HFF-Myc (cell line): ENCODE data around the gene MYBPHL.
A peak's percentile ranks its signal among the peaks of the same experiment; 100 is the strongest.
"Not testable (repeated sequence)": the region's sequence is repeated elsewhere in the genome, so short reads cannot be mapped to it uniquely, and the experiment has no call there.

Experiments used
- DNase-seq: peaks from one replicate; pipeline ENCODE4 v3.0.0-alpha.2; 2011; ENCODE audit warnings: low read depth; ENCODE audit errors: extremely low read depth
- H3K4me3 ChIP-seq: replicated peaks from 2 replicates; pipeline ENCODE4 v1.5.1; 2011; ENCODE audit warnings: low read depth, mild to moderate bottlenecking, control low read depth, low read length
- TF ChIP-seq, protein P1 (sequence below): IDR thresholded peaks from 2 replicates; pipeline ENCODE4 v1.5.1; 2012; ENCODE audit warnings: mild to moderate bottlenecking, low read depth, low read length, control low read depth; ENCODE audit errors: missing control alignments

MYBPHL gene

DNA sequence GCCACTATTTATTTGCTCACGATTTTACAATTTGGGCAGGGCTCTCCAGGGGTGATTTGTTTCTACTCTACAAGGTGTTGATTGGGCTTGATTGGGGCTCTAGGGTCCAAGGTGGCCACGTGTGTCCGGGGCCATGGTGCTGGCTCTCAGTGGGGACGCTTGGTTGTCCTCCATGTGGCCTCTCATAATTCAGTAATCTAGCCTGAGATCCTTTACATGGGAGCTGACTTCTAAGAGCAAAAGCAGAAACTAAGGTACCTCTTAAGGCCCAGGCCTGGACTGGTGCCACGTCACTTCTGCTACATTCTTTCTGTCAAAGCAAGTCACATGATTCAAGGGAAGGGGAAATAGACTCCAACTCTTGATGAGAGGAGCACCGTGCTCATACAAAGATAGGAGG lies 15.8 kb downstream of the MYBPHL start:
- H3K4me3 ChIP-seq: no peak overlapping the region
- no peak for DNase-seq
- TF ChIP-seq, protein P1, sequence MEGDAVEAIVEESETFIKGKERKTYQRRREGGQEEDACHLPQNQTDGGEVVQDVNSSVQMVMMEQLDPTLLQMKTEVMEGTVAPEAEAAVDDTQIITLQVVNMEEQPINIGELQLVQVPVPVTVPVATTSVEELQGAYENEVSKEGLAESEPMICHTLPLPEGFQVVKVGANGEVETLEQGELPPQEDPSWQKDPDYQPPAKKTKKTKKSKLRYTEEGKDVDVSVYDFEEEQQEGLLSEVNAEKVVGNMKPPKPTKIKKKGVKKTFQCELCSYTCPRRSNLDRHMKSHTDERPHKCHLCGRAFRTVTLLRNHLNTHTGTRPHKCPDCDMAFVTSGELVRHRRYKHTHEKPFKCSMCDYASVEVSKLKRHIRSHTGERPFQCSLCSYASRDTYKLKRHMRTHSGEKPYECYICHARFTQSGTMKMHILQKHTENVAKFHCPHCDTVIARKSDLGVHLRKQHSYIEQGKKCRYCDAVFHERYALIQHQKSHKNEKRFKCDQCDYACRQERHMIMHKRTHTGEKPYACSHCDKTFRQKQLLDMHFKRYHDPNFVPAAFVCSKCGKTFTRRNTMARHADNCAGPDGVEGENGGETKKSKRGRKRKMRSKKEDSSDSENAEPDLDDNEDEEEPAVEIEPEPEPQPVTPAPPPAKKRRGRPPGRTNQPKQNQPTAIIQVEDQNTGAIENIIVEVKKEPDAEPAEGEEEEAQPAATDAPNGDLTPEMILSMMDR: no peak

DNA sequence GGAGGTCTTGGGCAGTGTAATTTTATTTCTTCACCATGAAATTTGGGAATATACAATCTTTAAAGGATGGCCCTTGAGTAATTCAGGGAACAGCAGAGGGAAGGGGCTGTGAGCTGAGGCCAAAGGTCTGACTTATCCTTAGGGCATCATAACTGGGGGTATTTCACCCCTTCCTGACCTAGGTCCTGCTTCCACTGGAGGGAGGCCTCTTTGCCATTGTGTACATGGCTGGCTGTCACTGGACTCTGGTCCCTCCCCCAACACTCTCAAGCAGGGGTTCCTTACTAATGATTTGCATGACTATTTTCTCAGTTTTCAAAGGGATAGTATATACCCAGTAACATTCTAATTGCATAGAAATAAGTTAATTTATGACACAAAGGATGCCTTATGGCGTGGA lies 16.7 kb downstream of the MYBPHL start:
- TF ChIP-seq, protein P1: no peak
- H3K4me3 ChIP-seq: no peak overlapping the region
- no peak for DNase-seq

DNA sequence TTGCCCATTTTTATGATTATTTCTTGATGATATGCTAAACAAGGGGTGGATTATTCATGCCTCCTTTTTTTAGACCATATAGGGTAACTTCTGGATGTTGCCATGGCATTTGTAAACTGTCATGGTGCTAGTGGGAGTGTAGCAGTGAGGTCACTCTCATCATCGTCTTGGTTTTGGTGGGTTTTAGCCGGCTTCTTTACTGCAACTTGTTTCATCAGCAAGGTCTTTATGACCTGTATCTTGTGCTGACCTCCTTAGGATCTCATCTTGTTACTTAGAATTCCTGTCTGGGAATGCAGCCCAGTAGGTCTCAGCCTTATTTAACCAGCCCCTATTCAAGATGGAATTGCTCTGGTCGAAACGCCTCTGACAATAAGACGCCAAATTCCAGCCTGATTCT lies 20.0 kb downstream of the MYBPHL start:
- not testable (repeated sequence) for DNase-seq, H3K4me3 ChIP-seq

DNA sequence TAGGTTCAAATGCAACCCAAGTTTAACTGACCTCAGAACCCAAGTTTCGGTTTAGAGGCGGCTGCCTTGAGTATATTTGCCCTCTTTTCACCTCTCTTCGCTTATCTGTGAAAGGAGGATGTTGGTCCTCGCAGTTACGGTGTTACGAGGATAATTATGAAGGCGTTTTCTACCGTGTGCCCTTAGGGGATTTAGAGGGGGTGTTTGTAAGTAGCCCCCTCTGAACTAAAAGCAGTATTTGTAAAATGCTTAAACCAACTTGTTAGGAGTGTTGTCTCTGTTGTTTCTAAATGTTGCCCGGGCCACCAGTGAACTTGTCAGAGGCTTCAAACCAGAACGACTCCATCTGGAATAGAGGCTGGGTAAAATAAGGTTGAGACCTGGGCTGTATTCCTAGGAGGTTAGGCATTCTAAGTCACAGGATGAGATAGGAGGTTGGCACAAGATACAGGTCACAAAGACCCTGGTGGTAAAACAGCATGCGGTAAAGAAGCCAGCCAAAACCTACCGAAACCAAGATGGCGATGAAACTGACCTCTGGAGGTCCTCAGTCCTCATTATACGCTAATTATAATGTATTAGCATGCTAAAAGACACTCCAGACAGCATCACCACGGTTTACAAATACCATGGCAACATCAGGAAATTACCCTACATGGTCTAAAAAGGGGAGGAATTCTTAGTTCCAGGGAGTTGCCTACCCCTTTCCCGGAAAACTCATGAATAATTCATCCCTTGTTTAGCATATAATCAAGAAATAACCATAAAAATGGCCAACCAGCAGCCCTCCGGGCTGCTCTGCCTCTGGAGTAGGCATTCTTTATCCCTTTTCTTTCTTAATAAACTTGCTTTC lies 22.8 kb downstream of the MYBPHL start:
- H3K4me3 ChIP-seq: peak overlapping the region; percentile 85
- DNase-seq: no peak
- TF ChIP-seq, protein P1: no peak

DNA sequence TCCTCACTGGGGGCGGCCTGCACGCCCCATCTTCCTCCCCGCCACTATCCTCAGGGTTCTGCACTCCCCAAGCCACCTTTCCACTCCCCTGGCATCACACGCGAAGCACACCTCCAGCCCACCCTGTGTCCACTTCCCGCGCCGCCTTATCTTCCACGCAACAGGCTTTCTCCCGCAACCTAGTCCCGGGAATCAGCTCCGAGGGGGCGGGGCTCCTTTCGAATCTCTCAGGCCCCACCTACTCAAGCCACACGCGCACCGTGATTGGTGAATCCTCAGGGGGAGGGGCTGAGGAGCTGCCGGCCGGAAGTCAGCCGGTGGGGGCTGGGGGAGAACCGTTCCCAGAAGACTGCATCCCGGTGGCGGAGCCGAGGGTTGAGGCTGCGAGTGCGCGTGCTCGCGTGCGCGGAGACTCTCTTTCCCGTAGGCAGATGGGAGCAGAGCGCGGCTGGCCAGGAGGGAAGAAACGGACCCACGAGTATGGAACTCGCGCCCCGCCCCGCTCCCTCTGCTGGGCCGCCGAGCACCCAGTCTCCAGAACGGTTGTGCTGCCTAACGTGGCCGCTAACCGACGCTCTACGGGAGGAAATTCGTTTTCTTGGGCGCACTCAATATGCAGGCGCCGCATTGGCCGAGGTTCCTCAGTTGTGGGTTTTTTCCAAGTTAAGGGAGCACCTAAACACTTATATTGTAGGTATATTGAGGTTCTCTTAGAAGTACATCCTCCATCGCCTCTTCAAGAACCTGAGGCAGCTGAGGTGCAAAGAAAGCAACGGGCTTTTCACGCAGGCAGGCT lies 23.7 kb downstream of the MYBPHL start, which contains the start of gene PSRC1:
TSS of gene PSRC1 (minus strand) at position 194 of the 796 bp plus-strand sequence.
- TF ChIP-seq, protein P1: peak; percentile 23

DNA sequence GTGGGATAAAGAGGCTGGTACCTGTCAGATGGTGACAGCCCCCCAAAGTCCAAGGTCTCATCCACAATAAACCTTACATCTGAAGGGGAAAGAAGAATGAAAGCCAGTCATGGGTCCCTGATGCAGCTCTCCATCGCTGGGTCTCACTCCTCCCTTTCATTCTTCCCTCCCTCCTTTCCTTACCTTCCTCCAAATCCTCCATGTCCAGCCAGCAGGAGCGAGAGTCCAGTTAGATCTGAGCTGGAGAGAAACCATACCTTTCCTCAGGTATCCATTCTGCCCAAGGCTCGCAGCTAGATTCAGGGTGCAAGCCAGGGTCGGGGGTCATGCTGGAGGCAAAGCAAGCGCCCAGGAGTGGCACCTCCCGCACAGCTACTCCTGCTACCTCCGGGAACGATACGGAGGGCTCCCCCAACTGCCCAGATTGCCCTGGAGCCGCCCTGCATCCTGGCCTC lies 24.3 kb downstream of the MYBPHL start:
- DNase-seq: no peak
- peak overlapping the region; percentile 85 for H3K4me3 ChIP-seq
- TF ChIP-seq, protein P1: no peak

More for the DNA sequence above, 23.7 kb downstream of the MYBPHL start, which contains the start of gene PSRC1:
- peak; percentile 87 for DNase-seq
- H3K4me3 ChIP-seq: peak within 1 kb of the TSS; percentile 85
